ENCODE data around the gene GHRL. TPM values are rescaled to one million over a fixed set of nuclear protein-coding genes. Genes with fewer than 3 reads are reported as not detected.

Gene GHRL
- total RNA-seq, 1 experiment from 2014 or later, result not detected

GRCh38 chr3:10310578-10310977 is 17.8 kb upstream of the GHRL start:
- intact Hi-C loops (cut with micrococcal nuclease; ENCODE audit: unreplicated experiment), result no loop called here
- no peak for TF ChIP-seq CTCF (IDR thresholded peaks at IDR 0.05)
- TF ChIP-seq POLR2AphosphoS5 (IDR thresholded peaks at IDR 0.05; ENCODE audit: low read depth, low read length), result no peak
- no peak for TF ChIP-seq TCF7L2 (IDR thresholded peaks at IDR 0.05; ENCODE audit: low read depth, low read length)
- no peak for TF ChIP-seq SIN3A (IDR thresholded peaks at IDR 0.05; ENCODE audit: borderline replicate concordance, insufficient read depth, low read depth, low read length)
- TF ChIP-seq REST (IDR thresholded peaks at IDR 0.05; ENCODE audit: insufficient read depth in 1 of 2, low read depth in 2 of 2, low read length in 1 of 2), result no peak
- no peak for ATAC-seq
- CTCF ChIA-PET, result no interaction called here
- in situ Hi-C loops (cut with HindIII; ENCODE audit: low pct_unique_long_range_greater_than_20kb, low sequenced_read_pairs), result no loop called here
- no peak for DNase-seq (ENCODE audit: low read depth, low spot score)
- H3K4me1 ChIP-seq (ENCODE audit: control insufficient read depth, insufficient read depth, low read length), result no peaks in the 10 kb centered on the region
- POLR2A ChIA-PET, result no interaction called here
- no peak overlapping the region for H3K4me3 ChIP-seq (ENCODE audit: low read depth in 2 of 2, low read length in 2 of 2)
- H3K36me3 ChIP-seq (ENCODE audit: control insufficient read depth, insufficient read depth, low read length), result no peaks in the 10 kb centered on the region; the same call in none of the 2 replicates
- no peaks in the 10 kb centered on the region for H3K9me3 ChIP-seq (ENCODE audit: control insufficient read depth, insufficient read depth, low read depth, low read length)
- no TSS peak for BruUV-seq (replicated peaks)
- no peak overlapping the region for H3K27ac ChIP-seq (ENCODE audit: low read length)
- H3K27me3 ChIP-seq (ENCODE audit: control insufficient read depth, insufficient read depth, low read length), result no peaks in the 10 kb centered on the region

- no peaks in the 10 kb centered on the region for H3K4me1 ChIP-seq (ENCODE audit: control insufficient read depth, insufficient read depth, low read length)
- H3K27me3 ChIP-seq (ENCODE audit: control insufficient read depth, insufficient read depth, low read length), result no peaks in the 10 kb centered on the region
- no peak overlapping the region for H3K27ac ChIP-seq (ENCODE audit: low read length)
- intact Hi-C loops (cut with micrococcal nuclease; ENCODE audit: unreplicated experiment), result no loop called here
- H3K36me3 ChIP-seq (ENCODE audit: control insufficient read depth, insufficient read depth, low read length), result no peaks in the 10 kb centered on the region; the same call in 1 of the 2 replicates
- H3K9me3 ChIP-seq (ENCODE audit: control insufficient read depth, insufficient read depth, low read depth, low read length), result no peaks in the 10 kb centered on the region
- H3K4me3 ChIP-seq (ENCODE audit: low read depth in 2 of 2, low read length in 2 of 2), result no peak overlapping the region
- ATAC-seq (no peak), DNase-seq (ENCODE audit: low read depth, low spot score) (no peak)
- TF ChIP-seq TCF7L2 (IDR thresholded peaks at IDR 0.05; ENCODE audit: low read depth, low read length) (no peak), CTCF (IDR thresholded peaks at IDR 0.05) (no peak), SIN3A (IDR thresholded peaks at IDR 0.05; ENCODE audit: borderline replicate concordance, insufficient read depth, low read depth, low read length) (no peak), POLR2AphosphoS5 (IDR thresholded peaks at IDR 0.05; ENCODE audit: low read depth, low read length) (no peak), REST (IDR thresholded peaks at IDR 0.05; ENCODE audit: insufficient read depth in 1 of 2, low read depth in 2 of 2, low read length in 1 of 2) (no peak)
- ChIA-PET CTCF (no interaction called here), POLR2A (no interaction called here)
- BruUV-seq (replicated peaks), result no TSS peak
- in situ Hi-C loops (cut with HindIII; ENCODE audit: low pct_unique_long_range_greater_than_20kb, low sequenced_read_pairs), result no loop called here
These were observed 17.0 kb upstream of the GHRL start for GRCh38 chr3:10309736-10310135.

Measured in Panc1 (cell line).